Neural cell (in vitro differentiated cells): Measurements from ENCODE around the gene MRPS18A. TPM values are rescaled to one million over a fixed set of nuclear protein-coding genes. Genes with fewer than 3 reads are reported as not detected.

Experiments used
- H2AFZ ChIP-seq: fragments of 200-600, 300-800 bp; sonication (generic), shearing (Covaris generic); 2 replicates; pipeline ENCODE4 v1.6.0; 2014; ENCODE audit warnings: low read depth, mild to moderate bottlenecking, antibody characterized with exemption, low read length, moderate library complexity
- H3F3A ChIP-seq: fragments of 200-600 bp; shearing (Covaris generic); 2 replicates; pipeline ENCODE4 v1.6.1; 2016; ENCODE audit warnings: mild to moderate bottlenecking, moderate library complexity, mixed read lengths, antibody characterized with exemption, low read length; ENCODE audit not compliant: insufficient read depth, poor library complexity, severe bottlenecking
- H3K27ac ChIP-seq: fragments of 200-600, 300-800 bp; sonication (generic), shearing (Covaris generic); 2 replicates; pipeline ENCODE4 v1.5.1; 2014; ENCODE audit warnings: mild to moderate bottlenecking, low read length, moderate library complexity
- H3K27me3 ChIP-seq: fragments of 300-800, 200-600 bp; sonication (generic), shearing (Covaris generic); 2 replicates; pipeline ENCODE4 v1.6.0; 2014; ENCODE audit warnings: mild to moderate bottlenecking, low read depth, low read length, moderate library complexity; ENCODE audit not compliant: insufficient read depth
- H3K36me3 ChIP-seq: fragments of 300-800, 200-600 bp; sonication (generic), shearing (Covaris generic); 2 replicates; pipeline ENCODE4 v1.5.1; 2014; ENCODE audit warnings: mild to moderate bottlenecking, antibody characterized with exemption, low read length, moderate library complexity; ENCODE audit not compliant: insufficient read depth
- H3K4me2 ChIP-seq: fragments of 300-800, 200-600 bp; sonication (generic), shearing (Covaris generic); 2 replicates; pipeline ENCODE4 v1.6.0; 2014; ENCODE audit warnings: mild to moderate bottlenecking, low read length
- H3K4me3 ChIP-seq: fragments of 300-800, 200-600 bp; sonication (generic), shearing (Covaris generic); 2 replicates; pipeline ENCODE4 v1.5.1; 2014; ENCODE audit warnings: mild to moderate bottlenecking, low read length, moderate library complexity
- H3K79me2 ChIP-seq: fragments of 200-600 bp; shearing (Covaris generic); replicated peaks from 2 replicates; pipeline ENCODE4 v1.6.0; 2014; ENCODE audit warnings: mild to moderate bottlenecking, low read length, moderate library complexity; ENCODE audit not compliant: insufficient read depth
- H3K9ac ChIP-seq: fragments of 300-800, 200-600 bp; sonication (generic), shearing (Covaris generic); 2 replicates; pipeline ENCODE4 v1.6.1; 2016; ENCODE audit warnings: mild to moderate bottlenecking, low read length, mixed read lengths
- H3K9me2 ChIP-seq: fragments of 200-600 bp; shearing (Covaris generic); 2 replicates; pipeline ENCODE4 v1.6.1; 2016; ENCODE audit warnings: mild to moderate bottlenecking, low read length, mixed read lengths; ENCODE audit not compliant: insufficient read depth
- H3K9me3 ChIP-seq: fragments of 200-600, 300-800 bp; sonication (generic), shearing (Covaris generic); 2 replicates; pipeline ENCODE4 v1.6.1; 2016; ENCODE audit warnings: mild to moderate bottlenecking, mixed run types, low read length, moderate library complexity, mixed read lengths
- H4K20me1 ChIP-seq: fragments of 200-600 bp; shearing (Covaris generic); 2 replicates; pipeline ENCODE4 v1.6.1; 2016; ENCODE audit warnings: mild to moderate bottlenecking, mixed run types; ENCODE audit not compliant: insufficient read depth
- CTCF ChIP-seq: fragments of 450-650 bp; IDR thresholded peaks from 2 replicates; pipeline ENCODE4 v1.5.1; 2014; ENCODE audit warnings: antibody characterized with exemption, mild to moderate bottlenecking, moderate library complexity; ENCODE audit not compliant: poor library complexity, severe bottlenecking
- EP300 ChIP-seq: fragments of 450-650 bp; conservative IDR thresholded peaks from 2 replicates; pipeline ENCODE4 v1.6.1; 2014; ENCODE audit warnings: antibody characterized with exemption, mild to moderate bottlenecking, moderate library complexity; ENCODE audit not compliant: poor library complexity, severe bottlenecking
- EZH2 ChIP-seq: fragments of 200-600, 300-800 bp; shearing (Covaris generic), sonication (generic); IDR thresholded peaks from 2 replicates; pipeline ENCODE4 v1.6.1; 2014; ENCODE audit warnings: antibody characterized with exemption, low read length, borderline replicate concordance, mild to moderate bottlenecking; ENCODE audit not compliant: insufficient read depth, poor library complexity, severe bottlenecking
- MXI1 ChIP-seq: fragments of 450-650 bp; conservative IDR thresholded peaks from 2 replicates; pipeline ENCODE4 v1.6.1; 2014; ENCODE audit warnings: antibody characterized with exemption, mild to moderate bottlenecking; ENCODE audit not compliant: poor library complexity, severe bottlenecking
- POLR2AphosphoS5 ChIP-seq: IDR thresholded peaks from 2 replicates; pipeline ENCODE4 v1.6.1; 2012
- RAD21 ChIP-seq: fragments of 450-650 bp; conservative IDR thresholded peaks from 2 replicates; pipeline ENCODE4 v1.6.1; 2014; ENCODE audit warnings: antibody characterized with exemption, mild to moderate bottlenecking, moderate library complexity
- REST ChIP-seq: IDR thresholded peaks from 2 replicates; pipeline ENCODE4 v1.6.1; 2012; ENCODE audit warnings: borderline replicate concordance
- SMC3 ChIP-seq: fragments of 450-650 bp; conservative IDR thresholded peaks from 2 replicates; pipeline ENCODE4 v1.6.1; 2014; ENCODE audit warnings: antibody characterized with exemption, mild to moderate bottlenecking, moderate library complexity; ENCODE audit not compliant: poor library complexity
- TAF1 ChIP-seq: IDR thresholded peaks from 2 replicates; pipeline ENCODE4 v1.6.1; 2012; ENCODE audit warnings: low read depth
- polyA plus RNA-seq: library from polyadenylated mRNA; depleted of rRNA; stranded (reverse); fragments of >200 nt; gene quantifications from 2 replicates; pipeline ENCODE4 v1.2.3, GENCODE V29; 2014

The MRPS18A gene
- polyA plus RNA-seq, 1 donor from 2014 or later: 39.6 TPM

GRCh38 chr6:43630980-43631619, 56.5 kb downstream of the MRPS18A start:
- Histone ChIP-seq H2AFZ (no peak overlapping the region), H3K9me3 (no peaks in the 10 kb centered on the region), H3F3A (no peaks in the 10 kb centered on the region), H3K4me2 (no peak overlapping the region), H3K27ac (no peak overlapping the region), H4K20me1 (no peaks in the 10 kb centered on the region), H3K79me2 (peaks cover 18% of the 10 kb centered on the region), H3K9ac (no peak overlapping the region), H3K27me3 (no peaks in the 10 kb centered on the region), H3K9me2 (no peaks in the 10 kb centered on the region), H3K36me3 (no peaks in the 10 kb centered on the region), H3K4me3 (no peak overlapping the region)
- no peak for TF ChIP-seq TAF1
- TF ChIP-seq SMC3: no peak
- no peak for TF ChIP-seq EP300
- no peak for TF ChIP-seq REST
- no peak for TF ChIP-seq CTCF
- no peak for TF ChIP-seq MXI1
- no peak for TF ChIP-seq RAD21
- TF ChIP-seq POLR2AphosphoS5: no peak
- TF ChIP-seq EZH2: no peak

GRCh38 chr6:43629505-43630300, 57.9 kb downstream of the MRPS18A start:
- H3K9ac ChIP-seq: peak overlapping the region; percentile 86
- peak overlapping the region; percentile 80 for H3K27ac ChIP-seq
- no peaks in the 10 kb centered on the region for H3K27me3 ChIP-seq
- peak overlapping the region; percentile 69 for H3K4me2 ChIP-seq
- no peaks in the 10 kb centered on the region for H3F3A ChIP-seq
- H3K36me3 ChIP-seq: no peaks in the 10 kb centered on the region
- H3K9me3 ChIP-seq: no peaks in the 10 kb centered on the region
- H4K20me1 ChIP-seq: no peaks in the 10 kb centered on the region
- peak; percentile 47 for TF ChIP-seq MXI1
- TF ChIP-seq REST: peak; percentile 77
- TF ChIP-seq POLR2AphosphoS5: peak; percentile 60
- TF ChIP-seq CTCF: no peak
- peak; percentile 33 for TF ChIP-seq EP300
- TF ChIP-seq RAD21: no peak
- no peak for TF ChIP-seq SMC3
- peak overlapping the region; percentile 82 for H3K4me3 ChIP-seq
- peak overlapping the region; percentile 86 for H2AFZ ChIP-seq
- no peaks in the 10 kb centered on the region for H3K9me2 ChIP-seq
- peaks cover 9% of the 10 kb centered on the region for H3K79me2 ChIP-seq
